GM21786 (cell line): ENCODE measurements around the gene ARMH1.

ENCODE experiments used
- ATAC-seq: cut with Tn5 transposase; IDR thresholded peaks from one replicate; pipeline ENCODE4 v1.9.1; 2021; ENCODE audit not compliant: unreplicated experiment

ARMH1 gene

GRCh38 chr1:44643721-44644334 lies 30.7 kb upstream of the ARMH1 start:
- no peak for ATAC-seq

GRCh38 chr1:44644806-44645205 lies 29.7 kb upstream of the ARMH1 start:
- ATAC-seq, result no peak

- ATAC-seq, result no peak
These were observed 28.9 kb upstream of the ARMH1 start for GRCh38 chr1:44645476-44646244.

- no peak for ATAC-seq
These were observed 28.0 kb upstream of the ARMH1 start for GRCh38 chr1:44646261-44647110.

GRCh38 chr1:44647896-44648295 lies 26.6 kb upstream of the ARMH1 start:
- no peak for ATAC-seq

- ATAC-seq, result no peak
These were observed 25.8 kb upstream of the ARMH1 start for GRCh38 chr1:44648529-44649250.

GRCh38 chr1:44649788-44650158 lies 24.7 kb upstream of the ARMH1 start:
- no peak for ATAC-seq

GRCh38 chr1:44650159-44650831 lies 24.2 kb upstream of the ARMH1 start:
- no peak for ATAC-seq

- no peak for ATAC-seq
These were observed 23.4 kb upstream of the ARMH1 start for GRCh38 chr1:44651069-44651468.

GRCh38 chr1:44652445-44653106 lies 21.9 kb upstream of the ARMH1 start:
- peak; percentile 64 for ATAC-seq

GRCh38 chr1:44653107-44653964 lies 21.2 kb upstream of the ARMH1 start:
- ATAC-seq, result no peak

GRCh38 chr1:44654621-44655187 lies 19.8 kb upstream of the ARMH1 start:
- no peak for ATAC-seq

- ATAC-seq, result no peak
These were observed 18.9 kb upstream of the ARMH1 start for GRCh38 chr1:44655609-44656008.

GRCh38 chr1:44659566-44659965 lies 14.9 kb upstream of the ARMH1 start:
- ATAC-seq, result no peak

GRCh38 chr1:44660176-44660575 lies 14.3 kb upstream of the ARMH1 start:
- ATAC-seq, result no peak

- ATAC-seq, result no peak
These were observed 12.5 kb upstream of the ARMH1 start for GRCh38 chr1:44661781-44662682.

- ATAC-seq, result no peak
These were observed 11.9 kb upstream of the ARMH1 start for GRCh38 chr1:44662683-44663030.

- no peak for ATAC-seq
These were observed 11.1 kb upstream of the ARMH1 start for GRCh38 chr1:44663417-44663816.
